ENCODE measurements around the gene AHNAK2.
A peak's percentile ranks its signal among the peaks of the same experiment; 100 is the strongest.

Gene AHNAK2

DNA sequence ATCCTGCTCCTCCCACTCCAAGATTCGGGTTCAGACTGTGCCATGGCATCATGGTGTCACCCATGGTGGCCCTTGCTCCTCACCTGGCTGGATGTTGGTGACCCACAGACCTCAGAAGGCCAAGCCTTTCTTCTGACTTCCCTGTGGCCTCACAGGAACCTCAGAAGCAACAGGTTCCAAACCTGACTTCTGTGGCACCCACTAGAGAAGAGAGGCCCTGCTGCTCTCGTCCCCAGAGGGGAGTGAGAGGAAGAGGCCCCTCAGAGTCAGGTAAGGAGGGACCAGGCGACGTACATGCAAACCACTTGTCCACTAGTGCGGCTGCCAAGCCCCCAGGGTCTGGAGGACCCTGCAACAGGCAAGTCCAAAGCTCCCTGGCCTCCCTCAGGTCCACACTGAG is 17.9 kb upstream of the AHNAK2 start:
- H3K4me3 ChIP-seq (ENCODE audit: low read depth, low read length): no peak overlapping the region
- H3K36me3 ChIP-seq (ENCODE audit: control insufficient read depth, insufficient read depth, low read length): peaks cover 8% of the 10 kb centered on the region
- no peaks in the 10 kb centered on the region for H3K27me3 ChIP-seq (ENCODE audit: control insufficient read depth, insufficient read depth, low read length)
- H3K9me3 ChIP-seq (ENCODE audit: control insufficient read depth, insufficient read depth, low read depth, low read length): peaks cover 8% of the 10 kb centered on the region; the same call in 1 of the 2 replicates
- H3K27ac ChIP-seq (ENCODE audit: low read depth, low read length): no peak overlapping the region
- no peaks in the 10 kb centered on the region for H3K4me1 ChIP-seq (ENCODE audit: control insufficient read depth, insufficient read depth, low read length)
- no peak overlapping the region for H3K9ac ChIP-seq (ENCODE audit: low read length)

GRCh38 chr14:104994978-104995377 is 16.8 kb upstream of the AHNAK2 start:
- Histone ChIP-seq H3K36me3 (ENCODE audit: control insufficient read depth, insufficient read depth, low read length) (peaks cover 8% of the 10 kb centered on the region), H3K9me3 (ENCODE audit: control insufficient read depth, insufficient read depth, low read depth, low read length) (peaks cover 7% of the 10 kb centered on the region; the same call in 1 of the 2 replicates), H3K4me1 (ENCODE audit: control insufficient read depth, insufficient read depth, low read length) (no peaks in the 10 kb centered on the region), H3K4me3 (ENCODE audit: low read depth, low read length) (no peak overlapping the region), H3K9ac (ENCODE audit: low read length) (peak overlapping the region; percentile 10), H3K27ac (ENCODE audit: low read depth, low read length) (no peak overlapping the region), H3K27me3 (ENCODE audit: control insufficient read depth, insufficient read depth, low read length) (no peaks in the 10 kb centered on the region)

DNA sequence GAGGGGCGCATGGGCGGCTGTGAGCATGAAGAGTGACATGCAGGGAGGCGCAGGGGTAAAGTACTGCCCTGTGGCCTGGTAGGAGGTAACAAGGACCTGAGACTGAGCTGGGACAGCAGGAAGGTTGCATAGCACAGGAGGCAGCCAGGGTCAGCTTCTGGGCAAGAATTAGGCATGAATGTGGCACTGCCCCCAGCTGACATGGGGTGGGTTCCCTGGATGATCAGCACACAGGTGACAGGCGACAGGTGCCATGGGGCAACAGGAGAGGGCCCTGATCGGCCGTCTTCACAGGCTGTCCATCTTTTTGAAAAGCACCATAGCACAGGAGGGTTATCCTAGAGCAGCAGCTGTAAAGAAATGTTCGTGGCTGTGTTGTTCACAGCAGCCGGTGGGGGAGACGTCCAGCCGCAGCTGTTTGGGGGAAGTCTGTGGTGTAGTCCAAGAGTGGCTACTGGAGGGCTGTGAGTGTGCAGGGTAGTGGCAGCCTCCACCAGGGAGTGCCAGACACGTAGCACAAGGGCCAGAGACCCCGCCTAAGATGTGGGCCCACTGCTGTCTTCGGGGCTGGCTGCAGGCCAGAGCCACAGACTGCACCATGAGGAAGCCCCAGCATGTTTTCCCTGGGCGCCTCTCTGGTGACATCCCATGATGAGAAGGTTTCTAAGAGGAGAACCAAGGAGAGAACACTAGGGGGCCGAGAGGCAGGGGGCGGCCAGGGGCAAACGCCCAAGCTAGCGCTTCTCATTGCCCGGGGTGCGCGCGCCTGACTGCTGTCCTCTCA is 15.8 kb upstream of the AHNAK2 start:
- Histone ChIP-seq H3K9ac (ENCODE audit: low read length) (no peak overlapping the region), H3K4me1 (ENCODE audit: control insufficient read depth, insufficient read depth, low read length) (no peaks in the 10 kb centered on the region), H3K27me3 (ENCODE audit: control insufficient read depth, insufficient read depth, low read length) (no peaks in the 10 kb centered on the region), H3K36me3 (ENCODE audit: control insufficient read depth, insufficient read depth, low read length) (peaks cover 8% of the 10 kb centered on the region), H3K9me3 (ENCODE audit: control insufficient read depth, insufficient read depth, low read depth, low read length) (no peaks in the 10 kb centered on the region), H3K4me3 (ENCODE audit: low read depth, low read length) (no peak overlapping the region), H3K27ac (ENCODE audit: low read depth, low read length) (no peak overlapping the region)

DNA sequence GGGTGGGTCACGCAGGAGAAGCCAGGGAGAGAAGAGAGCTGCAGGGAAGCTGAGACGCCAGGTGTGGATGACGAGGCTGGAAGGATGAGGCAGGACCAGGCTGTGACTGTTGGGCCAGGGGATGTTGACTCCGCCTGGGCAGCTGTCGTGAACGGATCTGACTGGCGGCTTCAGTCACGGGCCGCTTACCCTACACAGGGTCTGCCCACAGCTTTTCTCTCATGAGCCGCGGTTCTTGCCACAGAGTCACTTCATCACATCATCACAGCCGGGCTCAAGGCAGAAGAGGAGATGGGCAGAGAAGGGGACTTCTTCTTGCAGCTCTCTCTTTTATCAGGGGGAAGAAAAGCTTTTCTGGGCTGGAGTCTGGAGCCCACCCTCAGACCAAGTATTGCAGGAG is 15.1 kb upstream of the AHNAK2 start:
- Histone ChIP-seq H3K9me3 (ENCODE audit: control insufficient read depth, insufficient read depth, low read depth, low read length) (no peaks in the 10 kb centered on the region), H3K9ac (ENCODE audit: low read length) (no peak overlapping the region), H3K27me3 (ENCODE audit: control insufficient read depth, insufficient read depth, low read length) (no peaks in the 10 kb centered on the region), H3K4me3 (ENCODE audit: low read depth, low read length) (no peak overlapping the region), H3K36me3 (ENCODE audit: control insufficient read depth, insufficient read depth, low read length) (peaks cover 8% of the 10 kb centered on the region), H3K27ac (ENCODE audit: low read depth, low read length) (no peak overlapping the region), H3K4me1 (ENCODE audit: control insufficient read depth, insufficient read depth, low read length) (no peaks in the 10 kb centered on the region)

DNA sequence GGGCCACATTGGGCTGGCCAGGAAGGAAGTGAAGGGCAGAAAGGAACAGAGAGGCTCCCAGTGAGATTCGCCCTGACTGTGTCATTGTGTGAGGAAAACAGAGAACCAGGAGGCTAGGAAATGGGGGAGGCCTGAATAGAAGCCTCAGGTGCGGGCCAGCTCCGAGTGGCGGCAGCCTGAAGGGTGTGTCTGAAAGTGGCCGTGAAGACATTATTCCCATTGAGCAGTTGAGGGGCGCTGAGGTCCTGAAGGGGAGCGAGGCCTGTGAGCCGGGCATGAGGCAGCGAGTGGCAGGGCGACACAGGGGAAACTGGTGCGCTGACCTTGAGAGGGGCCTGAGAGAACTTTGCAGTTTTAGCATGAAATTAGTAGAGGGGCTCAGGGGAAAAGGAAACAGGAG is 14.3 kb upstream of the AHNAK2 start:
- Histone ChIP-seq H3K27me3 (ENCODE audit: control insufficient read depth, insufficient read depth, low read length) (no peaks in the 10 kb centered on the region), H3K9me3 (ENCODE audit: control insufficient read depth, insufficient read depth, low read depth, low read length) (no peaks in the 10 kb centered on the region), H3K9ac (ENCODE audit: low read length) (no peak overlapping the region), H3K4me3 (ENCODE audit: low read depth, low read length) (no peak overlapping the region), H3K36me3 (ENCODE audit: control insufficient read depth, insufficient read depth, low read length) (peaks cover 8% of the 10 kb centered on the region), H3K4me1 (ENCODE audit: control insufficient read depth, insufficient read depth, low read length) (no peaks in the 10 kb centered on the region), H3K27ac (ENCODE audit: low read depth, low read length) (no peak overlapping the region)

DNA sequence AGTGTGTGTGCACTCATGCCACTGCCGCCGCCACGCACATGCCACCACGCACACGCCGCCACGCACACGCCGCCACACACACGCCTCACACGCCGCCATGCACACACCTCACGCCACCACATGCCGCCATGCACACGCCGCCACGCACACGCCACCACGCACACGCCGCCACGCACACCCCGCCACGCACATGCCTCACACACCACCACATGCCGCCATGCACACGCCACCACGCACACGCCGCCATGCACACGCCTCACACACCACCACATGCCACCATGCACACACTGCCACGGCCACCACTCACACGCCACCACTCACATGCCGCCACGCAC is 13.7 kb upstream of the AHNAK2 start:
- Histone ChIP-seq H3K27ac (ENCODE audit: low read depth, low read length) (no peak overlapping the region), H3K4me3 (ENCODE audit: low read depth, low read length) (no peak overlapping the region), H3K9me3 (ENCODE audit: control insufficient read depth, insufficient read depth, low read depth, low read length) (no peaks in the 10 kb centered on the region), H3K27me3 (ENCODE audit: control insufficient read depth, insufficient read depth, low read length) (peaks cover 1% of the 10 kb centered on the region; the same call in 1 of the 2 replicates), H3K36me3 (ENCODE audit: control insufficient read depth, insufficient read depth, low read length) (peaks cover 8% of the 10 kb centered on the region), H3K4me1 (ENCODE audit: control insufficient read depth, insufficient read depth, low read length) (no peaks in the 10 kb centered on the region), H3K9ac (ENCODE audit: low read length) (no peak overlapping the region)

GRCh38 chr14:104989951-104990303 is 11.8 kb upstream of the AHNAK2 start:
- Histone ChIP-seq H3K4me3 (ENCODE audit: low read depth, low read length) (no peak overlapping the region), H3K9me3 (ENCODE audit: control insufficient read depth, insufficient read depth, low read depth, low read length) (no peaks in the 10 kb centered on the region), H3K27ac (ENCODE audit: low read depth, low read length) (no peak overlapping the region), H3K9ac (ENCODE audit: low read length) (no peak overlapping the region), H3K27me3 (ENCODE audit: control insufficient read depth, insufficient read depth, low read length) (peaks cover 11% of the 10 kb centered on the region; the same call in 1 of the 2 replicates), H3K4me1 (ENCODE audit: control insufficient read depth, insufficient read depth, low read length) (peaks cover 8% of the 10 kb centered on the region; the same call in 1 of the 2 replicates), H3K36me3 (ENCODE audit: control insufficient read depth, insufficient read depth, low read length) (peaks cover 8% of the 10 kb centered on the region)

- Histone ChIP-seq H3K4me3 (ENCODE audit: low read depth, low read length) (no peak overlapping the region), H3K27me3 (ENCODE audit: control insufficient read depth, insufficient read depth, low read length) (peaks cover 11% of the 10 kb centered on the region; the same call in 1 of the 2 replicates), H3K36me3 (ENCODE audit: control insufficient read depth, insufficient read depth, low read length) (peaks cover 8% of the 10 kb centered on the region), H3K9me3 (ENCODE audit: control insufficient read depth, insufficient read depth, low read depth, low read length) (no peaks in the 10 kb centered on the region), H3K4me1 (ENCODE audit: control insufficient read depth, insufficient read depth, low read length) (peaks cover 8% of the 10 kb centered on the region; the same call in 1 of the 2 replicates), H3K9ac (ENCODE audit: low read length) (no peak overlapping the region), H3K27ac (ENCODE audit: low read depth, low read length) (no peak overlapping the region)
Measured at GRCh38 chr14:104989236-104989950, 11.2 kb upstream of the AHNAK2 start.

GRCh38 chr14:104986487-104987164 is 8.5 kb upstream of the AHNAK2 start:
- H3K4me3 ChIP-seq (ENCODE audit: low read depth, low read length): peak overlapping the region; percentile 79
- H3K9me3 ChIP-seq (ENCODE audit: control insufficient read depth, insufficient read depth, low read depth, low read length): no peaks in the 10 kb centered on the region
- peaks cover 11% of the 10 kb centered on the region; the same call in 1 of the 2 replicates for H3K4me1 ChIP-seq (ENCODE audit: control insufficient read depth, insufficient read depth, low read length)
- H3K27ac ChIP-seq (ENCODE audit: low read depth, low read length): no peak overlapping the region
- 0 out of 2 replicates have a peak, but pooled peaks cover 1% of the 10 kb centered on the region for H3K36me3 ChIP-seq (ENCODE audit: control insufficient read depth, insufficient read depth, low read length)
- peak overlapping the region; percentile 36 for H3K9ac ChIP-seq (ENCODE audit: low read length)
- peaks cover 11% of the 10 kb centered on the region; the same call in 1 of the 2 replicates for H3K27me3 ChIP-seq (ENCODE audit: control insufficient read depth, insufficient read depth, low read length)

- Histone ChIP-seq H3K4me3 (ENCODE audit: low read depth, low read length) (peak within 1 kb of the TSS; percentile 79), H3K9me3 (ENCODE audit: control insufficient read depth, insufficient read depth, low read depth, low read length) (no peaks in the 10 kb centered on the region), H3K27me3 (ENCODE audit: control insufficient read depth, insufficient read depth, low read length) (peaks cover 11% of the 10 kb centered on the region; the same call in 1 of the 2 replicates), H3K27ac (ENCODE audit: low read depth, low read length) (no peak within 1 kb of the TSS), H3K4me1 (ENCODE audit: control insufficient read depth, insufficient read depth, low read length) (peaks cover 11% of the 10 kb centered on the region; the same call in 1 of the 2 replicates), H3K9ac (ENCODE audit: low read length) (peak within 1 kb of the TSS; percentile 36), H3K36me3 (ENCODE audit: control insufficient read depth, insufficient read depth, low read length) (no peaks in the 10 kb centered on the region)
Measured at GRCh38 chr14:104985675-104986486, 7.7 kb upstream of the AHNAK2 start, which contains the start of gene CLBA1. CLBA1 (plus strand) TSS chr14:104985788; CDS start chr14:104986432, 644 bp downstream.

Data from HUES6 (cell line).